HepG2 (cell line): ENCODE measurements around the gene TALDO1. TPM values are rescaled to one million over a fixed set of nuclear protein-coding genes. Genes with fewer than 3 reads are reported as not detected.

ENCODE experiments used
- AHR ChIP-seq: IDR thresholded peaks from 2 replicates; pipeline ENCODE4 v1.6.1; 2018; ENCODE audit warnings: missing genetic modification reagents, missing compliant biosample characterization
- AKAP8 ChIP-seq: sonication (generic); formaldehyde crosslinking; IDR thresholded peaks from 2 replicates; pipeline ENCODE4 v1.5.1; 2020; ENCODE audit warnings: mild to moderate bottlenecking, missing genetic modification reagents
- CC2D1A ChIP-seq: sonication (generic); formaldehyde crosslinking; IDR thresholded peaks from 2 replicates; pipeline ENCODE4 v1.8.1; 2023; ENCODE audit warnings: mild to moderate bottlenecking, missing genetic modification reagents
- ELF4 ChIP-seq: sonication (generic); formaldehyde crosslinking; IDR thresholded peaks from 2 replicates; pipeline ENCODE4 v1.5.0; 2020; ENCODE audit warnings: missing genetic modification reagents, mild to moderate bottlenecking, moderate library complexity, borderline replicate concordance
- ERF ChIP-seq: IDR thresholded peaks from 2 replicates; pipeline ENCODE4 v1.6.1; 2018; ENCODE audit warnings: missing biosample characterization, missing genetic modification reagents
- ETV5 ChIP-seq: IDR thresholded peaks from 2 replicates; pipeline ENCODE4 v1.6.1; 2018; ENCODE audit warnings: missing biosample characterization, missing genetic modification reagents, inconsistent platforms, borderline replicate concordance
- HDAC1 ChIP-seq: sonication (generic); formaldehyde crosslinking; IDR thresholded peaks from 2 replicates; pipeline ENCODE4 v1.5.1; 2020; ENCODE audit warnings: mild to moderate bottlenecking, missing genetic modification reagents
- NCOR1 ChIP-seq: fragments of 200-600 bp; sonication (generic); IDR thresholded peaks from 2 replicates; pipeline ENCODE4 v1.7.0; 2017; ENCODE audit warnings: antibody characterized with exemption, low read length, borderline replicate concordance
- NFIB ChIP-seq: sonication (generic); formaldehyde crosslinking; IDR thresholded peaks from 2 replicates; pipeline ENCODE4 v1.9.0; 2021; ENCODE audit warnings: missing genetic modification reagents, mild to moderate bottlenecking, borderline replicate concordance
- POLR2AphosphoS2 ChIP-seq: IDR thresholded peaks from 2 replicates; pipeline ENCODE4 v1.6.1; 2011; ENCODE audit warnings: low read depth, low read length, improper control_type of control experiment
- RAD21 ChIP-seq: fragments of 450-650 bp; formaldehyde crosslinking; IDR thresholded peaks from 2 replicates; pipeline ENCODE4 v1.5.0; 2020; ENCODE audit warnings: mild to moderate bottlenecking
- SALL2 ChIP-seq: sonication (generic); formaldehyde crosslinking; IDR thresholded peaks from 2 replicates; pipeline ENCODE4 v1.8.1; 2023; ENCODE audit warnings: mild to moderate bottlenecking, missing genetic modification reagents, inconsistent platforms
- SCMH1 ChIP-seq: sonication (generic); formaldehyde crosslinking; IDR thresholded peaks from 2 replicates; pipeline ENCODE4 v1.9.0; 2021; ENCODE audit warnings: missing genetic modification reagents, mild to moderate bottlenecking, borderline replicate concordance
- SP1 ChIP-seq, 2 experiments: fragments of 450-650 bp in 1 of 2; sonication (generic) in 1 of 2; formaldehyde crosslinking in 1 of 2; IDR thresholded peaks; 2 replicates each; pipeline versions ENCODE4 v1.4.0 to v1.6.1; 2016 to 2020; ENCODE audit warnings: missing genetic modification reagents in 1 of 2
- ZNF143 ChIP-seq: sonication (generic); formaldehyde crosslinking; IDR thresholded peaks from 2 replicates; pipeline ENCODE4 v1.4.0; 2020; ENCODE audit warnings: missing genetic modification reagents
- ZNF296 ChIP-seq: sonication (generic); formaldehyde crosslinking; conservative IDR thresholded peaks from 2 replicates; pipeline ENCODE4 v1.5.0; 2020; ENCODE audit warnings: mild to moderate bottlenecking, missing genetic modification reagents
- ZNF563 ChIP-seq: sonication (generic); formaldehyde crosslinking; IDR thresholded peaks from 2 replicates; pipeline ENCODE4 v1.8.0; 2022; ENCODE audit warnings: mild to moderate bottlenecking, moderate library complexity, missing genetic modification reagents
- ZNF678 ChIP-seq: sonication (generic); formaldehyde crosslinking; IDR thresholded peaks from 2 replicates; pipeline ENCODE4 v1.4.0; 2020; ENCODE audit warnings: mild to moderate bottlenecking, missing genetic modification reagents
- ZNF772 ChIP-seq: sonication (generic); formaldehyde crosslinking; IDR thresholded peaks from 2 replicates; pipeline ENCODE4 v1.5.0; 2020; ENCODE audit warnings: mild to moderate bottlenecking, missing genetic modification reagents
- ZNF773 ChIP-seq: sonication (generic); formaldehyde crosslinking; IDR thresholded peaks from 2 replicates; pipeline ENCODE4 v1.4.0; 2020; ENCODE audit warnings: missing genetic modification reagents, borderline replicate concordance
- polyA plus RNA-seq, 8 experiments: library from polyadenylated mRNA; depleted of rRNA in 3 of 8; stranded (reverse) in 7 of 8; unstranded in 1 of 8; fragments of >200 nt; fragmentation: Illumina TruSeq in 4 of 8; extraction: Trizol in 4 of 8; gene quantifications; 2 replicates each; pipeline versions ENCODE4 v1.2.1 to v1.2.3, GENCODE V29; 2011 to 2016; ENCODE audit warnings: low read depth in 4 of 8, missing spikeins in 1 of 8, mixed read lengths in 1 of 8; ENCODE audit not compliant: insufficient read depth in 1 of 8
- total RNA-seq, 5 experiments: library from RNA; depleted of rRNA; stranded (reverse); fragments of >200 nt; fragmentation: Illumina TruSeq; extraction: Trizol; gene quantifications; 2 replicates each; pipeline ENCODE4 v1.2.3, GENCODE V29; 2016; ENCODE audit warnings: low read depth in 1 of 5
- TF ChIP-seq, protein P1 (sequence below): fragments of 450-650 bp; IDR thresholded peaks from 2 replicates; pipeline ENCODE4 v1.6.1; 2017
- TF ChIP-seq, protein P2 (sequence below): sonication (generic); formaldehyde crosslinking; IDR thresholded peaks from 2 replicates; pipeline ENCODE4 v1.4.0; 2020; ENCODE audit warnings: missing genetic modification reagents, mild to moderate bottlenecking, borderline replicate concordance
- TF ChIP-seq, protein P3 (sequence below): sonication (generic); formaldehyde crosslinking; IDR thresholded peaks from 2 replicates; pipeline ENCODE4 v1.4.0; 2020; ENCODE audit warnings: mild to moderate bottlenecking, missing genetic modification reagents
- TF ChIP-seq, protein P4 (sequence below): sonication (generic); formaldehyde crosslinking; IDR thresholded peaks from 2 replicates; pipeline ENCODE4 v1.5.1; 2020; ENCODE audit warnings: mild to moderate bottlenecking, missing genetic modification reagents, borderline replicate concordance
- TF ChIP-seq, protein P5 (sequence below): conservative IDR thresholded peaks from 2 replicates; pipeline ENCODE4 v1.6.1; 2018; ENCODE audit warnings: missing genetic modification reagents

Gene TALDO1
- total and polyA plus RNA-seq, 2 of the 13 experiments (the other 11 are each of a cell fraction or from before 2014, with no cell fraction given), result 107 to 240 TPM

DNA sequence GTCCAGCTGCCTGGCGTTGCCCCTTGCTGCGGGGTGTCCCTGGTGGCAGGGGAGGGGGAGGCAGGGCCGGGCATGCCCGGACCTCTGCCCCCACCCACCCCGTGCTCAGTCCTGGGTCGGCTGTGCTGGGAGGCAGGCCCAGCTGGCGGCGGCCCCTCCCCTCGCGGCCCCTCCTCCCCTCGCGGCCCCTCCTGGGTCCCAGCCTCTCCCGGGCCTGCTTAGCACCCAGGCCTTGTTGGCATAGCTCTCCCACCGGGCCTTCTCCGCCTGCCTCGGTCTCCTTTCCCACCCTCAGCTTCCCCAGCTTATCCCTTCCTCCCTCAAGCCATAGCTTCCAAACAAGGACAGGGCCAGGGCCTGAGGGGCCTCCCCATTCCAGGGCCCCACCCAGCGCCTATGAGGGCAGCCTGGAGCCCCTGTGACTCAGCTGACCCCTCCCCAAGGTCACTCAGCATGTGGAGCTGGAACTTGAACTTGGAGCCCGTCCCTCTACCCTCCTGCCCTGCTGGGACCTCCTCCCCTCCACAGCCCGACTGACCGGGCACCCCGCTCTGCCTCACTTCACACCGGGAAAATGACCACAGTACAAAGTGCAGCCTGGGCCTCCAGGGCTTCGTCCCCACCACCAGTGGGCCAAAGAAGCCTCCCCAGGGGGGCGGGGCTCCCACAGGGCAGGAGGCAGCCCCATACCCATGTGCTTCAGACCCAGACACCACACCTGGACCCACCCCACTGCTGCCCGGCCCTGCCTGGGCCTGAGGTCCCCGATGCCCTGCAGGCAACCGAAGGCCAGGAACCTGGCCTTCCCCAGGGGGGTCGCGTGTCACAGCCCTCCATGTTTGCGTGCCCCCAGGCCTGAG lies 40.1 kb upstream of the TALDO1 start (continued):
- TF ChIP-seq POLR2AphosphoS2, result no peak; the same call in 1 of the 2 replicates
- TF ChIP-seq ZNF773 (CRISPR knock-in tag), result no peak; the same call in 1 of the 2 replicates
- TF ChIP-seq, protein P1, sequence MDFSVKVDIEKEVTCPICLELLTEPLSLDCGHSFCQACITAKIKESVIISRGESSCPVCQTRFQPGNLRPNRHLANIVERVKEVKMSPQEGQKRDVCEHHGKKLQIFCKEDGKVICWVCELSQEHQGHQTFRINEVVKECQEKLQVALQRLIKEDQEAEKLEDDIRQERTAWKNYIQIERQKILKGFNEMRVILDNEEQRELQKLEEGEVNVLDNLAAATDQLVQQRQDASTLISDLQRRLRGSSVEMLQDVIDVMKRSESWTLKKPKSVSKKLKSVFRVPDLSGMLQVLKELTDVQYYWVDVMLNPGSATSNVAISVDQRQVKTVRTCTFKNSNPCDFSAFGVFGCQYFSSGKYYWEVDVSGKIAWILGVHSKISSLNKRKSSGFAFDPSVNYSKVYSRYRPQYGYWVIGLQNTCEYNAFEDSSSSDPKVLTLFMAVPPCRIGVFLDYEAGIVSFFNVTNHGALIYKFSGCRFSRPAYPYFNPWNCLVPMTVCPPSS, result no peak
- no peak for TF ChIP-seq ELF4 (CRISPR knock-in tag)
- TF ChIP-seq AKAP8 (CRISPR knock-in tag), result peak; percentile 93
- TF ChIP-seq, protein P2, sequence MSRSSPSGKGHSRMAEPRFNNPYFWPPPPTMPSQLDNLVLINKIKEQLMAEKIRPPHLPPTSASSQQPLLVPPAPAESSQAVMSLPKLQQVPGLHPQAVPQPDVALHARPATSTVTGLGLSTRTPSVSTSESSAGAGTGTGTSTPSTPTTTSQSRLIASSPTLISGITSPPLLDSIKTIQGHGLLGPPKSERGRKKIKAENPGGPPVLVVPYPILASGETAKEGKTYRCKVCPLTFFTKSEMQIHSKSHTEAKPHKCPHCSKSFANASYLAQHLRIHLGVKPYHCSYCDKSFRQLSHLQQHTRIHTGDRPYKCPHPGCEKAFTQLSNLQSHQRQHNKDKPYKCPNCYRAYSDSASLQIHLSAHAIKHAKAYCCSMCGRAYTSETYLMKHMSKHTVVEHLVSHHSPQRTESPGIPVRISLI, result peak; percentile 60; the same call in 1 of the 2 replicates
- TF ChIP-seq, protein P3, sequence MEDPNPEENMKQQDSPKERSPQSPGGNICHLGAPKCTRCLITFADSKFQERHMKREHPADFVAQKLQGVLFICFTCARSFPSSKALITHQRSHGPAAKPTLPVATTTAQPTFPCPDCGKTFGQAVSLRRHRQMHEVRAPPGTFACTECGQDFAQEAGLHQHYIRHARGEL (CRISPR knock-in tag), result no peak
- TF ChIP-seq SP1 (IDR thresholded peaks at IDR 0.05), result no peak
- TF ChIP-seq SP1 (CRISPR knock-in tag; IDR thresholded peaks at IDR 0.05), result peak; percentile 28; the same call in 1 of the 2 replicates
- TF ChIP-seq SCMH1, result no peak
- TF ChIP-seq ZNF143 (CRISPR knock-in tag), result no peak; the same call in 1 of the 2 replicates
- peak; percentile 44; the same call in 1 of the 2 replicates for TF ChIP-seq RAD21 (CRISPR knock-in tag)
- peak; percentile 93 for TF ChIP-seq HDAC1 (CRISPR knock-in tag)
- peak; percentile 80 for TF ChIP-seq ZNF296 (CRISPR knock-in tag)
- peak; percentile 98 for TF ChIP-seq NCOR1
- peak; percentile 23; the same call in 1 of the 2 replicates for TF ChIP-seq ERF (CRISPR knock-in tag)
- no peak for TF ChIP-seq NFIB (CRISPR knock-in tag)
- peak; percentile 33; the same call in 1 of the 2 replicates for TF ChIP-seq ZNF772 (CRISPR knock-in tag)
- TF ChIP-seq, protein P4, sequence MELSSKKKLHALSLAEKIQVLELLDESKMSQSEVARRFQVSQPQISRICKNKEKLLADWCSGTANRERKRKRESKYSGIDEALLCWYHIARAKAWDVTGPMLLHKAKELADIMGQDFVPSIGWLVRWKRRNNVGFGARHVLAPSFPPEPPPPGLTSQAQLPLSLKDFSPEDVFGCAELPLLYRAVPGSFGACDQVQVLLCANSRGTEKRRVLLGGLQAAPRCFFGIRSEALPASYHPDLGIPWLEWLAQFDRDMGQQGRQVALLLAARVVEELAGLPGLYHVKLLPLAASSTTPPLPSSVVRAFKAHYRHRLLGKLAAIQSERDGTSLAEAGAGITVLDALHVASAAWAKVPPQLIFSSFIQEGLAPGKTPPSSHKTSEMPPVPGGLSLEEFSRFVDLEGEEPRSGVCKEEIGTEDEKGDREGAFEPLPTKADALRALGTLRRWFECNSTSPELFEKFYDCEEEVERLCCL (CRISPR knock-in tag), result no peak
- no peak; the same call in 1 of the 2 replicates for TF ChIP-seq ETV5 (CRISPR knock-in tag)
- no peak for TF ChIP-seq ZNF678 (CRISPR knock-in tag)
- TF ChIP-seq SALL2, result peak; percentile 72
- TF ChIP-seq AHR, result no peak
- TF ChIP-seq, protein P5, sequence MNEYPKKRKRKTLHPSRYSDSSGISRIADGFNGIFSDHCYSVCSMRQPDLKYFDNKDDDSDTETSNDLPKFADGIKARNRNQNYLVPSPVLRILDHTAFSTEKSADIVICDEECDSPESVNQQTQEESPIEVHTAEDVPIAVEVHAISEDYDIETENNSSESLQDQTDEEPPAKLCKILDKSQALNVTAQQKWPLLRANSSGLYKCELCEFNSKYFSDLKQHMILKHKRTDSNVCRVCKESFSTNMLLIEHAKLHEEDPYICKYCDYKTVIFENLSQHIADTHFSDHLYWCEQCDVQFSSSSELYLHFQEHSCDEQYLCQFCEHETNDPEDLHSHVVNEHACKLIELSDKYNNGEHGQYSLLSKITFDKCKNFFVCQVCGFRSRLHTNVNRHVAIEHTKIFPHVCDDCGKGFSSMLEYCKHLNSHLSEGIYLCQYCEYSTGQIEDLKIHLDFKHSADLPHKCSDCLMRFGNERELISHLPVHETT, result peak; percentile 61; the same call in 1 of the 2 replicates
- no peak for TF ChIP-seq CC2D1A (CRISPR knock-in tag)
- TF ChIP-seq ZNF563 (CRISPR knock-in tag), result 0 out of 2 replicates have a peak, but pooled peaks have one; percentile 38
